DMS53 treated with DMSO at 0.1 percent for 48 hours (cell line): Measurements from ENCODE around the gene PLP2.

Experiments
- DNase-seq: peaks from one replicate; lab custom pipeline; 2025; ENCODE audit not compliant: unreplicated experiment; lab: John Stamatoyannopoulos, UW

Gene PLP2

GRCh38 chrX:49186125-49187027, 14.7 kb downstream of the PLP2 start, which contains the start of gene PRICKLE3:
PRICKLE3 (minus strand) TSS chrX:49186373; CDS start chrX:49186297, 76 bp downstream.
- peak; percentile 66 for DNase-seq

- no peak for DNase-seq
Measured at GRCh38 chrX:49187028-49187394, 15.3 kb downstream of the PLP2 start.

GRCh38 chrX:49187526-49187925, 15.8 kb downstream of the PLP2 start:
- DNase-seq, result no peak

- no peak for DNase-seq
Measured at GRCh38 chrX:49188468-49189076, 16.9 kb downstream of the PLP2 start.

GRCh38 chrX:49189606-49190005, 17.9 kb downstream of the PLP2 start:
- no peak for DNase-seq

GRCh38 chrX:49190821-49191573, 19.3 kb downstream of the PLP2 start:
- DNase-seq, result peak; percentile 100

GRCh38 chrX:49191574-49192011, 19.9 kb downstream of the PLP2 start:
- DNase-seq, result peak; percentile 41

GRCh38 chrX:49192722-49193328, 21.1 kb downstream of the PLP2 start:
- no peak for DNase-seq

- DNase-seq, result no peak
Measured at GRCh38 chrX:49193542-49193964, 21.9 kb downstream of the PLP2 start.

GRCh38 chrX:49197543-49198087, 25.9 kb downstream of the PLP2 start:
- no peak for DNase-seq

- no peak for DNase-seq
Measured at GRCh38 chrX:49198540-49199314, 27.0 kb downstream of the PLP2 start.

- no peak for DNase-seq
Measured at GRCh38 chrX:49199315-49199595, 27.6 kb downstream of the PLP2 start.

GRCh38 chrX:49199906-49200771, 28.4 kb downstream of the PLP2 start, which contains the start of gene SYP:
SYP (minus strand) TSS chrX:49200193; CDS start chrX:49200186, 7 bp downstream.
- peak; percentile 62 for DNase-seq

- DNase-seq, result peak; percentile 55
Measured at GRCh38 chrX:49202022-49202421, 30.3 kb downstream of the PLP2 start.

- no peak for DNase-seq
Measured at GRCh38 chrX:49203536-49203935, 31.8 kb downstream of the PLP2 start.

GRCh38 chrX:49204017-49204416, 32.3 kb downstream of the PLP2 start:
- no peak for DNase-seq

GRCh38 chrX:49204709-49205108, 33.0 kb downstream of the PLP2 start:
- no peak for DNase-seq

- no peak for DNase-seq
Measured at GRCh38 chrX:49205443-49205842, 33.7 kb downstream of the PLP2 start.

GRCh38 chrX:49206543-49206942, 34.8 kb downstream of the PLP2 start:
- DNase-seq, result no peak
